ENCODE measurements around the gene MEGF6. TPM values are rescaled to one million over a fixed set of nuclear protein-coding genes. Genes with fewer than 3 reads are reported as not detected.
A peak's percentile ranks its signal among the peaks of the same experiment; 100 is the strongest.

Gene MEGF6
- total and polyA plus RNA-seq, 2 donors (not counting 3 experiments of a cell fraction or from before 2014, with no cell fraction given) = 22.5 to 63.7 TPM

DNA sequence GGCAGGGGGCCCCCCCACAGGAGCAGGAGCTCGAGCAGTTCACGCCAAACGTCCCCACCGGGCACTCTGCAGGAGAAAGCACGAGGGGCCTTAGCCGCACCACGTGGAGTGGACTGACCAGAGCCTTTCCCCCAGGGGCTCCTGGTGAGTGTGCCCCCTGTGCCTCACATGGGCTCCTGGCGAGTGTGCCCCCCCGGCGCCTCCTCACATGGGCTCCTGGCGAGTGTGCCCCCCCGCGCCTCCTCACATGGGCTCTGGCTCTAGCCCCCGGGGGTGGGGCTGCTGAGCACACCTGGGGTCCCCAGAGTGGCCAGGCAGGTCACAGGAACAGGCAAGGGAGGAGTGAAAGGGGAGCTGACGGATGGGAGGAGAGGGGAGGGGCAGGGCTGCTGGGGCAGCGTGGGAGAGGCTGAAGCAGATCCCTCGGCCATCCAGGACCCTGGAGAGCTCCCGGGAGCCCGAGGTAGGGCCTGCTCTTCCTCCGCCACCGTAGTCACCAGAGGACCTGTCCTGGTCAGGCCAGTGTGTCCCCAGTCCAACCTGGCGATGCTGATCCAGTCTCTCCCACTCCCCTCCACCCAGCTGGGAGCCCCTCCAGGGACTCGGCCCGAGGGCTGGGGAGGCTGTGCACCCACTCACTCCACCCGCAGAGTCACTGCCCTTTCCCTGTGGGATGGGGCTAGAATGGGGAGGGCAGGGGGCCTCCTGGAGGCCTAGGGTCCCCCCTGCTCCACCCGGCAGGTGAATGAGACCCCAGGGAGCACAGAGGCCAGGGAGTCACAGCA, 109.3 kb downstream of the MEGF6 start:
- ChIA-PET CTCF (interaction anchor here (0.8 to 2.1 kb wide), 4 partner anchors 49 to 222 kb away, joined by 3 to 8 read pairs (median 6); no protein-coding TSS in a partner anchor), POLR2A (no interaction called here)
- intact Hi-C loops (cut with micrococcal nuclease) = no loop called here
- Histone ChIP-seq H3K4me2 (ENCODE audit: insufficient read depth, low read length) (no peak overlapping the region), H3K27ac (ENCODE audit: insufficient read depth, low read depth, low read length) (no peak overlapping the region), H3K36me3 (ENCODE audit: control insufficient read depth in 2 of 2, extremely low read depth in 1 of 2, insufficient read depth in 2 of 2, low read length in 2 of 2) (no peaks in the 10 kb centered on the region), H3K4me1 (ENCODE audit: control insufficient read depth, extremely low read depth, insufficient read depth, low read length) (peaks cover 10% of the 10 kb centered on the region), H3K9me3 (replicated peaks; ENCODE audit: control insufficient read depth, insufficient read depth, low read length) (no peaks in the 10 kb centered on the region), H3K4me3 (replicated peaks in 1 of 3; ENCODE audit: insufficient read depth in 1 of 3, low read depth in 1 of 3, low read length in 3 of 3) (no peak overlapping the region), H3K79me2 (ENCODE audit: control insufficient read depth, insufficient read depth, low read length) (no peaks in the 10 kb centered on the region), H3K9ac (replicated peaks; ENCODE audit: extremely low read depth, insufficient read depth, low read length) (no peak overlapping the region), H4K20me1 (replicated peaks; ENCODE audit: control insufficient read depth, extremely low read depth, insufficient read depth, low read length) (no peaks in the 10 kb centered on the region), H2AFZ (ENCODE audit: low read depth, low read length) (no peak overlapping the region), H3K9me1 (replicated peaks; ENCODE audit: control insufficient read depth, extremely low read depth, insufficient read depth, low read length) (no peaks in the 10 kb centered on the region), H3K27me3 (ENCODE audit: control insufficient read depth in 2 of 2, insufficient read depth in 2 of 2, low read length in 2 of 2) (no peaks in the 10 kb centered on the region)
- dilution Hi-C loops (cut with MboI; ENCODE audit: extremely low pct_ligation_motif_present, low sequenced_read_pairs) = no loop called here
- DNase-seq (ENCODE audit: low read depth, low spot score) = peak; percentile 52
- no peak for FAIRE-seq
- BruUV-seq (replicated peaks) = no TSS peak
- TF ChIP-seq, protein P1, sequence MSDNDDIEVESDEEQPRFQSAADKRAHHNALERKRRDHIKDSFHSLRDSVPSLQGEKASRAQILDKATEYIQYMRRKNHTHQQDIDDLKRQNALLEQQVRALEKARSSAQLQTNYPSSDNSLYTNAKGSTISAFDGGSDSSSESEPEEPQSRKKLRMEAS (IDR thresholded peaks at IDR 0.05; ENCODE audit: insufficient read depth, insufficient read length) = no peak
- TF ChIP-seq POLR2A (IDR thresholded peaks at IDR 0.05; ENCODE audit: low read depth, low read length) (no peak), EZH2 (IDR thresholded peaks at IDR 0.05; ENCODE audit: borderline replicate concordance, low read depth, low read length, severe bottlenecking) (no peak), JUN (IDR thresholded peaks at IDR 0.05; ENCODE audit: borderline replicate concordance, insufficient read depth, insufficient read length, low read depth) (no peak), FOS (IDR thresholded peaks at IDR 0.05; ENCODE audit: borderline replicate concordance, insufficient read depth, low read length) (no peak), MYC (IDR thresholded peaks at IDR 0.05; ENCODE audit: low read depth, low read length) (no peak), GATA2 (IDR thresholded peaks at IDR 0.05; ENCODE audit: insufficient read depth, insufficient read length, low read depth, low read length) (no peak), POLR2AphosphoS5 (IDR thresholded peaks at IDR 0.05; ENCODE audit: insufficient read depth, low read depth, low read length) (no peak)
- TF ChIP-seq, protein P2, sequence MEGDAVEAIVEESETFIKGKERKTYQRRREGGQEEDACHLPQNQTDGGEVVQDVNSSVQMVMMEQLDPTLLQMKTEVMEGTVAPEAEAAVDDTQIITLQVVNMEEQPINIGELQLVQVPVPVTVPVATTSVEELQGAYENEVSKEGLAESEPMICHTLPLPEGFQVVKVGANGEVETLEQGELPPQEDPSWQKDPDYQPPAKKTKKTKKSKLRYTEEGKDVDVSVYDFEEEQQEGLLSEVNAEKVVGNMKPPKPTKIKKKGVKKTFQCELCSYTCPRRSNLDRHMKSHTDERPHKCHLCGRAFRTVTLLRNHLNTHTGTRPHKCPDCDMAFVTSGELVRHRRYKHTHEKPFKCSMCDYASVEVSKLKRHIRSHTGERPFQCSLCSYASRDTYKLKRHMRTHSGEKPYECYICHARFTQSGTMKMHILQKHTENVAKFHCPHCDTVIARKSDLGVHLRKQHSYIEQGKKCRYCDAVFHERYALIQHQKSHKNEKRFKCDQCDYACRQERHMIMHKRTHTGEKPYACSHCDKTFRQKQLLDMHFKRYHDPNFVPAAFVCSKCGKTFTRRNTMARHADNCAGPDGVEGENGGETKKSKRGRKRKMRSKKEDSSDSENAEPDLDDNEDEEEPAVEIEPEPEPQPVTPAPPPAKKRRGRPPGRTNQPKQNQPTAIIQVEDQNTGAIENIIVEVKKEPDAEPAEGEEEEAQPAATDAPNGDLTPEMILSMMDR (IDR thresholded peaks at IDR 0.05; ENCODE audit: extremely low read depth in 1 of 2, insufficient read depth in 1 of 2, low read depth in 1 of 2, low read length in 2 of 2) = no peak

Data from endothelial cell of umbilical vein (primary cell).